HepG2 (cell line): ENCODE measurements around the gene FHL3. TPM values are rescaled to one million over a fixed set of nuclear protein-coding genes. Genes with fewer than 3 reads are reported as not detected.

Source experiments
- ATAC-seq: fragments of 200-7000 bp; cut with Tn5 transposase; 3 replicates; pipeline ENCODE4 v1.9.1; 2020; ENCODE audit warnings: mild to moderate bottlenecking, moderate library complexity
- BruUV-seq: library from RNA; stranded (reverse); fragments of 400-500 nt; replicated peaks from 2 replicates; lab custom pipeline; 2021; lab: Mats Ljungman, UMichigan
- CTCF ChIA-PET: fragments of 300-600 bp; formaldehyde crosslinking; extraction: SDS; loops from one replicate; lab custom pipeline; 2021; ENCODE audit warnings: low total read pairs, inconsistent platforms, low intra/inter-chr PET ratio; lab: Yijun Ruan, JAX
- POLR2A ChIA-PET: fragments of 350-600 bp; sonication (Branson Sonifier 250); formaldehyde crosslinking; loops from one replicate; lab custom pipeline; 2020; ENCODE audit warnings: antibody characterized with exemption, inconsistent platforms; lab: Yijun Ruan, JAX
- DNase-seq: peaks from one replicate; pipeline ENCODE4 v3.0.0-alpha.2; 2015; ENCODE audit warnings: low spot score
- FAIRE-seq: peaks from 3 replicates; lab custom pipeline; 2011; peaks lifted over from hg19 to GRCh38; lab: Jason Lieb, UNC
- H2AFZ ChIP-seq: one replicate; pipeline ENCODE4 v1.6.1; 2011; ENCODE audit warnings: low read length, inconsistent platforms
- H3K27ac ChIP-seq: fragments of 300-600 bp; 3 replicates; pipeline ENCODE4 v1.8.0; 2011; ENCODE audit warnings: mixed run types, mild to moderate bottlenecking, mixed read lengths, low read length, inconsistent platforms; ENCODE audit not compliant: insufficient read depth; ENCODE audit errors: extremely low read length
- H3K27me3 ChIP-seq, 2 experiments: fragments of 200-600 bp in 1 of 2; 2 replicates in 1 of 2; 3 replicates in 1 of 2; pipeline versions ENCODE4 v1.6.0 to v1.8.0; 2011; ENCODE audit warnings: low read length in 2 of 2, mild to moderate bottlenecking in 2 of 2, moderate library complexity in 2 of 2, inconsistent platforms in 1 of 2; ENCODE audit not compliant: insufficient read depth in 2 of 2, control insufficient read depth in 1 of 2
- H3K36me3 ChIP-seq, 2 experiments: fragments of 200-600 bp in 1 of 2; replicated peaks in 1 of 2; 2 replicates in 1 of 2; 3 replicates in 1 of 2; pipeline versions ENCODE4 v1.5.1 to v1.8.0; 2011; ENCODE audit warnings: low read length in 2 of 2, inconsistent platforms in 1 of 2; ENCODE audit not compliant: insufficient read depth in 2 of 2, control insufficient read depth in 1 of 2
- H3K4me1 ChIP-seq: 2 replicates; pipeline ENCODE4 v1.5.1; 2012; ENCODE audit warnings: low read length, inconsistent platforms; ENCODE audit not compliant: insufficient read depth
- H3K4me2 ChIP-seq: 2 replicates; pipeline ENCODE4 v1.6.0; 2011; ENCODE audit warnings: low read depth, low read length, inconsistent platforms
- H3K4me3 ChIP-seq, 3 experiments: fragments of 200-600 bp in 1 of 3; sonication (generic), shearing (Covaris generic) in 1 of 3; replicated peaks in 1 of 3; 2 replicates each; pipeline ENCODE4 v1.5.1; 2011 to 2016; ENCODE audit warnings: low read length in 3 of 3, inconsistent platforms in 2 of 3, low read depth in 2 of 3, mild to moderate bottlenecking in 2 of 3, control low read depth in 1 of 3, mixed read lengths in 1 of 3; ENCODE audit not compliant: insufficient read depth in 1 of 3
- H3K79me2 ChIP-seq: one replicate; pipeline ENCODE4 v1.6.1; 2011; ENCODE audit warnings: low read length, inconsistent platforms; ENCODE audit not compliant: insufficient read depth
- H3K9ac ChIP-seq: 2 replicates; pipeline ENCODE4 v1.6.0; 2011; ENCODE audit warnings: mild to moderate bottlenecking, low read depth, low read length, inconsistent platforms; ENCODE audit not compliant: insufficient read depth
- H3K9me3 ChIP-seq: 2 replicates; pipeline ENCODE4 v1.5.1; 2012; ENCODE audit warnings: mild to moderate bottlenecking, low read length
- H4K20me1 ChIP-seq: 2 replicates; pipeline ENCODE4 v1.6.0; 2011; ENCODE audit warnings: inconsistent platforms, mild to moderate bottlenecking, low read length, moderate library complexity; ENCODE audit not compliant: insufficient read depth
- BCL6 ChIP-seq: IDR thresholded peaks from 2 replicates; pipeline ENCODE4 v1.6.1; 2016; ENCODE audit warnings: missing genetic modification reagents, missing compliant biosample characterization
- CC2D1A ChIP-seq: sonication (generic); formaldehyde crosslinking; IDR thresholded peaks from 2 replicates; pipeline ENCODE4 v1.8.1; 2023; ENCODE audit warnings: mild to moderate bottlenecking, missing genetic modification reagents
- CTCF ChIP-seq: sonication (generic); formaldehyde crosslinking; IDR thresholded peaks from 2 replicates; pipeline ENCODE4 v1.5.0; 2020; ENCODE audit warnings: mild to moderate bottlenecking, missing genetic modification reagents, moderate library complexity
- HOXA9 ChIP-seq: sonication (generic); formaldehyde crosslinking; IDR thresholded peaks from 2 replicates; pipeline ENCODE4 v1.8.1; 2022; ENCODE audit warnings: missing genetic modification reagents, mild to moderate bottlenecking, moderate library complexity, borderline replicate concordance
- KLF9 ChIP-seq: IDR thresholded peaks from 2 replicates; pipeline ENCODE4 v1.6.1; 2016; ENCODE audit warnings: low read depth
- MAX ChIP-seq: IDR thresholded peaks from 2 replicates; pipeline ENCODE4 v1.6.1; 2012; ENCODE audit warnings: inconsistent platforms
- RAD21 ChIP-seq: fragments of 450-650 bp; formaldehyde crosslinking; IDR thresholded peaks from 2 replicates; pipeline ENCODE4 v1.5.0; 2020; ENCODE audit warnings: mild to moderate bottlenecking
- RXRA ChIP-seq: sonication (generic); formaldehyde crosslinking; IDR thresholded peaks from 2 replicates; pipeline ENCODE4 v1.5.1; 2020; ENCODE audit warnings: missing genetic modification reagents
- SMC3 ChIP-seq: IDR thresholded peaks from 2 replicates; pipeline ENCODE4 v1.6.1; 2011; ENCODE audit warnings: low read length, improper control_type of control experiment
- STAG1 ChIP-seq: sonication (generic); formaldehyde crosslinking; IDR thresholded peaks from 2 replicates; pipeline ENCODE4 v1.4.0; 2020; ENCODE audit warnings: missing genetic modification reagents
- TEAD3 ChIP-seq: optimal IDR thresholded peaks from 2 replicates; pipeline ENCODE3; 2016; ENCODE audit warnings: borderline replicate concordance
- TFDP1 ChIP-seq: IDR thresholded peaks from 2 replicates; pipeline ENCODE4 v1.6.1; 2016; ENCODE audit warnings: missing compliant biosample characterization, missing genetic modification reagents, borderline replicate concordance
- WGBS: methylation state at CpG from one replicate; pipeline ENCODE4 v1.1.6; 2017; ENCODE audit warnings: low lambda C conversion rate; 5-methylcytosine and 5-hydroxymethylcytosine counted together
- in situ Hi-C: cut with HindIII; loops from 2 replicates; pipeline ENCODE4 v1.10.0; 2017; ENCODE audit warnings: low pct_unique_long_range_greater_than_20kb; ENCODE audit not compliant: extremely low pct_ligation_motif_present
- intact Hi-C: fragments of 100-400 bp; cut with micrococcal nuclease; formaldehyde crosslinking; loops from one replicate; pipeline ENCODE4 v1.10.0; 2022; ENCODE audit not compliant: unreplicated experiment
- polyA plus RNA-seq, 8 experiments: library from polyadenylated mRNA; depleted of rRNA in 3 of 8; stranded (reverse) in 7 of 8; unstranded in 1 of 8; fragments of >200 nt; fragmentation: Illumina TruSeq in 4 of 8; extraction: Trizol in 4 of 8; gene quantifications; 2 replicates each; pipeline versions ENCODE4 v1.2.1 to v1.2.3, GENCODE V29; 2011 to 2016; ENCODE audit warnings: low read depth in 4 of 8, missing spikeins in 1 of 8, mixed read lengths in 1 of 8; ENCODE audit not compliant: insufficient read depth in 1 of 8
- total RNA-seq, 5 experiments: library from RNA; depleted of rRNA; stranded (reverse); fragments of >200 nt; fragmentation: Illumina TruSeq; extraction: Trizol; gene quantifications; 2 replicates each; pipeline ENCODE4 v1.2.3, GENCODE V29; 2016; ENCODE audit warnings: low read depth in 1 of 5

FHL3 gene
- total and polyA plus RNA-seq, 2 of the 13 experiments (the other 11 are each of a cell fraction or from before 2014, with no cell fraction given), result 2.8 to 6.6 TPM

GRCh38 chr1:38037221-38037939, 32.1 kb upstream of the FHL3 start:
- in situ Hi-C loops, result loop anchor here (10.0 kb wide), 1 partner anchor 547 kb away; no protein-coding TSS in a partner anchor
- H2AFZ ChIP-seq, result no peak overlapping the region
- H3K27ac ChIP-seq, result no peak overlapping the region
- ChIA-PET CTCF (interaction anchor here (1.2 to 1.3 kb wide), 3 partner anchors 367 to 781 kb away, joined by 3 to 4 read pairs (median 3); no protein-coding TSS in a partner anchor), POLR2A (interaction anchor here (0.7 kb wide), 1 partner anchor 37 kb away, joined by 3 read pairs; no protein-coding TSS in a partner anchor)
- no peaks in the 10 kb centered on the region for H3K9me3 ChIP-seq
- no peaks in the 10 kb centered on the region for H3K36me3 ChIP-seq
- H3K27me3 ChIP-seq, result peaks cover 6 to 33% of the 10 kb centered on the region in 2 experiments; a peak in 4 of 5 replicates
- TF ChIP-seq KLF9 (CRISPR knock-in tag) (no peak), CTCF (CRISPR knock-in tag) (peak; percentile 81), SMC3 (peak; percentile 70; the same call in 1 of the 2 replicates), HOXA9 (CRISPR knock-in tag) (no peak), RAD21 (CRISPR knock-in tag) (peak; percentile 65), RXRA (CRISPR knock-in tag) (no peak), CC2D1A (CRISPR knock-in tag) (no peak), TFDP1 (no peak), MAX (no peak), BCL6 (CRISPR knock-in tag) (no peak), TEAD3 (CRISPR knock-in tag) (no peak), STAG1 (CRISPR knock-in tag) (peak; percentile 86)
- no peaks in the 10 kb centered on the region for H3K79me2 ChIP-seq
- H3K4me3 ChIP-seq, result no peak overlapping the region
- H3K4me2 ChIP-seq, result no peak overlapping the region
- H4K20me1 ChIP-seq, result no peaks in the 10 kb centered on the region
- intact Hi-C loops, result loop anchor here (5.0 kb wide), 2 partner anchors 365 to 800 kb away; no protein-coding TSS in a partner anchor
- no peaks in the 10 kb centered on the region for H3K4me1 ChIP-seq
- 27% methylated on average over 5 of the region's 5 CpGs for WGBS
- FAIRE-seq (no peak), ATAC-seq (peak; percentile 84), DNase-seq (no peak)
- no TSS peak for BruUV-seq
- no peak overlapping the region for H3K9ac ChIP-seq
